GM18519 (cell line): ENCODE measurements around the gene MB21D2.
"Not testable (repeated sequence)": the region's sequence is repeated elsewhere in the genome, so short reads cannot be mapped to it uniquely, and the experiment has no call there.

ENCODE experiments used
- ATAC-seq: cut with Tn5 transposase; IDR thresholded peaks from one replicate; pipeline ENCODE4 v1.9.1; 2021; ENCODE audit warnings: mild to moderate bottlenecking, moderate library complexity; ENCODE audit not compliant: unreplicated experiment, low FRiP score

MB21D2 gene

DNA sequence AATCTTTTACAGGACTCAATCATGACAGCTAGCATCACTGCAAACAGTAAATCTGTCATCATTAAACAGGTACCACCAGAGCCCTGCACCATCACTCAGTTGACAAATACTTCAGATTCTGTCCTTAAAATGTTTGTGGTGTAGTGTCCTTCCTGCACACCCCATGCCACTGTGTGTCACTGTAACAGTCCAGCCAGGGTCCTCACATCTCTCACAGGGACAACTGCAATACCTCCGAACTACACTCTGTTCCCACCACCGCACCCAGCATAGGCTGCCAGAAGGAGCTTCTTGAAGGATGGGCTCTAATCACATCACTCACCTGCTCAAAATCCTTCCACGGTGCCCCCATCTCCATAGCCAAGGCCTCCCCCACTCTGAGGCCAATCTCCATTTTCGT lies 100.2 kb downstream of the MB21D2 start:
- ATAC-seq: no peak

DNA sequence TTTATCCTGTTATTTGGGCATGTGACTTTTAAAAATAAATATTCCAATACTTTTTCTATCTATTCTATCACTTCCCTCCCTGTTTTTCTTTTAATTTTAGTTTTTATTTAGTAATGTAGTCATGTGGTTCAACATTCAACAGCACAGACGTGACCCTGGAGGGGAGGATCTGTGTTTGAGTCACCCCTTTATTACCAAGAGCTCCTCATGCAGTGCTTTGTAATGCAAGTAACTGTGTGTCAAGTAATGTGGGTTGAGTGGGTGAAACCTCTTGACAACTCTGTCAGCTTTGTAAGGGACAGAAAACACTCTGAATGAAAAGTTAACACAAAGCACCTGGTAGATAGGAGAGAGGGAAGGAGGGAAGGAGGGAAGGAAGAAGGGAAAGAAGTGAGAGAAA lies 100.6 kb downstream of the MB21D2 start:
- ATAC-seq: no peak

DNA sequence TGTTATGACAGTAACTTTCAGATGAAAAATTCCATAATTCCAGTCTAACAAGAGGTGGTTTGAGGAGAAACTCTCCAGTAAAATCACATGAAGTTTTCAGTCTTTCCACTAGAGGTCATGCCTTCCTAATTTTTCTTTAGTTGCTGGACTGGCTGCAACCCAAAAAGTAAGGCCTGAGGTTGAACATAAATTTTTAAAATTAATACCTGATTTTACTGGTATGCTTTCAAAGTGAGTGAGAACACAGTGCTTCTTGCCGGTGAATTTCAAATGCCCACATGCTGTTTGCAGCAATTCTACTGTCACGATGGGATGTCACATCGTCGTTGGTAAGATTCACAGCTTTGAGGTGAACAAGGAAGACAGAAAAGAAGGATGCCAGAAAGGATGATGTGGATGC lies 101.3 kb downstream of the MB21D2 start:
- ATAC-seq: no peak

DNA sequence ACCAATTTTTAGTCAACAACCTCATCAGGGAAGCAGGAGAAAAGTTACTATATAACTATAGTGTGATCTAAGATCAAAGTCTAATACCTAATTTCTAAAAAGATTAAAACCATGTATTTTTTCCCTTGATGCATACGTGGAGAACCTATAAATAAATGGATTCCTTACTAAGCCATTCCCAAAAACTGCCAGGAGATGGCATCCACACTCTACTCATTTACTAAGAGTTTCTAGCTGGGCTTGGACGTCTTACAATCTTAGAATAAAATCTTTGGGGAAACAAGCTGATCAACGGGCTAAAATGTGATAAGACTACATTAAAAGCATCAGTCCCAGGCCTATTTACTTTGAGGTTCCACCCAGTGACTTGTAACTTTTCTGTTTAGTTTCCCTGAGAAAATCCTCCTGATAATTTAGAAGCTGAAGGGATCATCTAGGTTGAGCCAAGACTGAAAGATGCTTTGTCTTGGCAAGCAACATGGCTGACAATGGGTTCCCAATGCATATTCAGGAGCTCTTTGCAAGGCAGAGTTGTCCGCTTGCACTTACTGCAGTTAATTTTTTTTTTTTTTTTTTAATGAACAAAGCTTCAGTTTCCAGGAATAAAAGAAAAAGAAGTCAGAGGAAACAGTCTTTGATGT lies 104.8 kb downstream of the MB21D2 start:
- no peak for ATAC-seq

DNA sequence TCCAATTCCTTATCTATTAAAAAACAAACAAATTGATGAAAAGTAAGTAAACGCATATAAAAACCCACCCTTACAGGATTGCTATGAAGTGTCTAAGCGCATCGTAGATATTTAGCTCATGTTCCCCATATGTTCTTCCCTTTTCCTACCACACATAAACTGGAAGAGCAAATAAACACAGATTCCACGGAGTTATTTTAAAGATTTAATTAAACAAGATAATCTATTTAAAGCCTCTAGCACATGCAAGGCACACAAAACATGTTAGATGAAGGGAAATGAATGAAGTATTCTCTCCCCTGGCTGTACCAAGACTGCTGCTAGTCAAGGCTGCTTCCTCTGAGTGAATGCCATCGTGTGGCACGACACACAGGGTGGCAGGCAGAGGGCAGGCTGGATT lies 111.9 kb downstream of the MB21D2 start:
- ATAC-seq: no peak

DNA sequence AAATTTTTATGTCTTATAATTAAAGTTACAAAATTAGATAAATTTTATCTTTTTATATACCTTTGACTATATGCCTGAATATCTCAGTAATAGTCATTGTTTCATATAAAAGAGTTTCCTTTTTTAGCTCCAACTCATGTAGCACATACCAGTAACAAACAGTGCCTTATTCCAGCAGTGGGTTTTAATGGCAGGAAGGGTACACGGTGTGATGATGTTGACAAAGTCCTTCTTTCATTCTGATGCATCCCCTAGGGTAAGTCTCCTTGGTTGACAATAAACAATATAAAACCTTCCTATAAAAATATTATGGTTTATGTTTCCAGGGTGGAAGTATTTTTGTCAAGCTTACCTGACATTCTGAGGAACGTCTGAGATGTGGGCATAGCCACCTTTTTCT lies 113.2 kb downstream of the MB21D2 start:
- no peak for ATAC-seq

DNA sequence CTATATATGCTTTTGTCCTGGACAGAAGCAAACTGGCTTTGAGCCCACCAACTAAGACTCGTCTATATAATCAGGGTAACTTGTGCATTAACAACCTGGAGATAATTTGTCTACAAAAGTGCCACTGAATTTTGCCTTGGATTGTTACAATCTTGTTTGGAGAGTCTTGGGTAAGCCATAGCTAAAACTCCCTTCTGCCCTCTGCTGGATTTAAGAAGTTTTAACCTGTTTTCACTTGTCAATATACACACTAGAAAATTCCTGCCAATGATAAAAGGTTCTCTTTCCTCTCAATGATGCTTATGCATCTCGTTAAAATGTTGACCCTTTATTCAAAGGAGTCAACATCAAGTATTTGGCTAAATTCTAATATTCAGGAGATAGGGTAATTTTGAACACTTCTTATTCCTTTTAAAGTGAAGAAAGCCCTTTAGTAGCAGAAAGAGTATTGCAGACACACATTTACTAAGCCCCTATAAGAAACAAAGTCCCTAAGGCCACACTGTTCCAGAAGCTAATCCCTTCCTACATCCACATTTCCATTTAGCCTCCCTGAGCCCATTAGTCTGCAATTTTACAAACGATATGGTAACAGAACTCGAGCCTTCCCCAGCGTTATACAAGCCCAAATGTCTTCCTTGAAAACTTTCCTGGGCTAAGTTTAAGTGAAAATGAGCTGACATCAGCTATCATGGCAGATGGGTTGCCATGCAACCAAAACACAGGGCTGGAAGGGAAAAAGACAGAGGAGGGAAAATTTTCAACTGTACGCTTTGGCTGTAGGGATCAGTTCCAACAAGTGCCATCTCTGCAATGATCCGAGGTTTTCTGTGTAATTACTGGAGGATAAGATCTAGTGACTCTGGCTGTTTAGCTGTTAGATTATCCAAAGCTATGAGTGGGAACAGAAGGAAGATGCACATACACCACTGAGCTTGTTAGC lies 114.4 kb downstream of the MB21D2 start:
- ATAC-seq: no peak

DNA sequence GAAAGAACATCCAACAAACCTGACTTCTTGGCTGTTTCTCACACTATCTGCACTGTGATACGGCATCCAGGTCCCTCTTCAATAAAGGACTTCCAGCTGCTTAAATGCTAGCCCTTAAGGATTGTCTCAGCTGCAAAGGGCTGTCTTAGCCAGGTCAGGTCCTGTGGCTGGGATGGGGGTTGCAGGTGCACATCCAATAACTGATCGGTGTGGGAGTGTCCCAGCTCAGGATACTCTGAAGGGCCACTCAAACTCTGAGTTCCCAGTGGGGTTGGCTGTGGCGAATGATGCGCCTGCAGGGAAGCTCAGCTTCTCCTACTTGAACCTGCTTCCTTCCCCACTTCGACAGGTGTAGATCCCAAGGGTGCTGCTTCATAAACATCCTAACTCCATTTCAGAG lies 115.7 kb downstream of the MB21D2 start:
- ATAC-seq: no peak

DNA sequence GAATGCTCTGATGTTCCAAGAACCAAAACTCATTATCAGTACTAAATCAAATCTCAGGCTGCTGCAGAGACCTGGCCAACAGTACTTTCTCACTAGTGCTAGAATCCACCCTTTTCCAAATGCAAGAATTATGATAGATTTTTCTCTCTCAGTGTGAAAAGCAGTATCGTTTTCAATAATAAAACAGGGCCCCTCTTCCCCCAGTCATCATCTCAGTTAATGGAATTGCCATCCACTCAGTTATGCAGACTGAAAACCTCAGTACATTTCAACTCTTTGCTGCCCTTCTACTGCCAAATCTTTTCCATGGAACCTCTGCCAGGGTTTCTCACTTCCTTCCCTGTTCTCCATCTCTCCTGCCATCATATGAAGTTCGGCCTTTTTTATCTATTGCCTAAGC lies 117.9 kb downstream of the MB21D2 start:
- no peak for ATAC-seq

DNA sequence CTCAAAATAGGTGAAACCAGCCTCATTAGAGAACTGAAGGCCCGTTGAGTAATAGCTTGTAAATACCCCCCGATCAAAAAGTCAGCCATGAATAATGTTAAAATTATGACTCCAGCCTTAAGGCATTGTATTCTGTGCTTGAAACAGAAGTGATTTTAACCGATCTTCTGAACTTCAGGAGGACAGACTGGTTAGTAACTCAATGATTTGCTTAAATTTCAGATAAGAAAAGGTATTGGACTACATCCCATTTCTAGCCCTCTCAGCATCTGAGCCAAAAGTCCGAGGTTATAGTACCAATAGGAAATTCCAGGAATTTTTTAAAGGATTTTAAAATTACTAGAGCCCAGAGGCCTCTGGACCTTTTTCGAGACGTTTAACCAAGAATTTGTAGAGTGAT lies 122.6 kb downstream of the MB21D2 start:
- no peak for ATAC-seq

DNA sequence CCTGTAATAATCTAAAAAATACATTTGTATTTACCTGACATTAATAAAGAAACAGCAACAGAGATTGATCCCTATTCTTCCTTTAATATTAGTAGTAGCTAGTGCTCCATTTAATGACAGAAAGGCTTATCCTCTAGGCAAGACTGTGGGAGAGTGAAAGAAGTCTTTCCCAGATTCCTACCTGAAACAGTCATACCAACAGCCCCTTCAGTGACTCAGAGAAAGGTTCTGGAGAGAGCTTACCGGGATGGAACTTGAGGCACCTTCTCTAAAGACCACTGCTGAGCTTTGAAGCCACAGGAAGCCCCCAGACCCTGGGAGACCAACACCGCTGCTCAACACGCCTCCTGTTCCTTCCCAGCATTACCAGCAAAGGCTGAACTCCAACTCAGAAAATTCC lies 123.4 kb downstream of the MB21D2 start:
- no peak for ATAC-seq

DNA sequence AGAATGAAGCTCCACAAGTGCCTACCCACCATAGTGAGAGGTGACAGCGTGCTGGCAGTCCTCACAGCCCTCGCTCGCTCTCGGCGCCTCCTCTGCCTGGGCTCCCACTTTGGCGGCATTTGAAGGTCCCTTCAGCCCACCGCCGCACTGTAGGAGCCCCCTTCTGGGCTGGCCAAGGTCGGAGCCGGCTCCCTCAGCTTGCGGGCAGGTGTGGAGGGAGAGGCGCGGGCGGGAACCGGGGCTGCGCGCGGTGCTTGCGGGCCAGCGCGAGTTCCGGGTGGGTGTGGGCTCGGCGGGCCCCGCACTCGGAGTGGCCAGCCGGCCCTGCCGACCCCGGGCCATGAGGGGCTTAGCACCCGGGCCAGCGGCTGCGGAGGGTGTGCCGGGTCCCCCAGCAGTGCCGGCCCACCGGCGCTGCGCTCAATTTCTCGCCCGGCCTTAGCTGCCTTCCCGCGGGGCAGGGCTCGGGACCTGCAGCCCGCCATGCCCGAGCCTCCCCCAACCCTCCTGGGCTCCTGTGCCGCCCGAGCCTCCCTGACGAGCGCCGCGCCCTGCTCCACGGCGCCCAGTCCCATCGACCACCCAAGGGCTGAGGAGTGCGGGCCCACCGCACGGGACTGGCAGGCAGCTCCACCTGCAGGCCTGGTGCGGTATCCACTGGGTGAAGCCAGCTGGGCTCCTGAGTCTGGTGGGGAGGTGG lies 128.7 kb downstream of the MB21D2 start:
- not testable (repeated sequence) for ATAC-seq

DNA sequence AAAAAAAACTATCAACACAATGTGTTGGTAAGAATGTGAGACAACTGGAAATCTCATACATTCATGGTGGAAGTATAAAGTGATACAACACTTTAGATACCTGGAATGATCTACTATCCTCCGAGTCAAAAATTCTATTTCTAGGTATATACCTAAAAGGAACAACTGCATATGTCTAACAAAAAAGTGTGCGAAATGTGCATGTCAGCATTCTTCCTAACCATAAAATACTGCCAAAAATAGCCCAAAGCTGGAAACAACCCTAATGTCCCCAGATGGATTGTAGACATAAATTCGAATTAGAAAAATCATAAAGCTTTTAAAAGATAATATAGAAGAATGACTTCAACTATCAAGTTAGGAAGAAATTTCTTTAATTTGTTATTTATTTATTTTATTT lies 139.1 kb downstream of the MB21D2 start:
- no peak for ATAC-seq

DNA sequence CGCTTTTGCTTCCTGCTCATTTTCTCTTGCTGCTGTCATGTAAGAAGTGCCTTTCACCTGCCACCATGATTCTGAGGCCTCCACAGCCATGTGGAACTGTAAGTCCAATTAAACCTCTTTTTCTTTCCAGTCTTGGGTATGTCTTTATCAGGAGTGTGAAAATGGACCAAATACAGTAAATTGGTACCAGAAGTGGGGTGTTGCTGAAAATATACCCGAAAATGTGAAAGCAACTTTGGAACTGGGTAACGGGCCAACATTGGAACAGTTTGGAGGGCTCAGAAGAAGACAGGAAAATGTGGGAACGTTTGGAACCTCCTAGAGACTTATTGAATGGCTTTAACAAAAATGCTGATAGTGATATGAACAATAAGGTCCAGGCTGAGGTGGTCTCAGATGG lies 143.3 kb downstream of the MB21D2 start:
- not testable (repeated sequence) for ATAC-seq

DNA sequence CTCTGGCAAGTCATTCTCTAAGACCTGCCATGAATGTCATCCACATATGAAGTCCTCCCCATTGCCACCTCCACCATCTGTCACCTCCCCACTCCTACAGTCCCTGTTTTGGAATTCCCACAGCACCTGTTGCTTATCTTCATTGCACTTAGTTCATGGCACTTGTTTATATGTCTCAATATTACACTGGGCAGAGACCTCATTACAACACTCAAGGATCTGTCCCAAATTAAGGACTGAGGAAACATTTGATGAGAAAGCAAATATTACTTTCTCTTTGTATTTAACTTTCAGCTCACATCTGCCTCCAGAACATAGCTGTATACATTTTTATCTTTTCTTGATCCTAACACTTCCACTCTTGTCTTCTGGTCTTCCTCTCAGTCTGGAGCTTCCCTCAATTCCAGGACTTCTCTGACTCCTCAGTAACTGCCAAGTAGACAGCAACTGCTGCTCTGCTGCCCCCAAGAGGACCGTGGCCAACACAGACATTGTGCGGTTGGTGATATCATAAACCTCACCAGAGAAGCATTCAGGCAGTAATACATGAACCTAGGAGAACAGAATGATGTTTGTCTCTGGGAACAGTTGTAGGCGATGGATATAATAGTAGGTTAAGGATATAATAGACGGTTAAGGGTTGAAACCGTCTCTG lies 145.3 kb downstream of the MB21D2 start:
- ATAC-seq: no peak

DNA sequence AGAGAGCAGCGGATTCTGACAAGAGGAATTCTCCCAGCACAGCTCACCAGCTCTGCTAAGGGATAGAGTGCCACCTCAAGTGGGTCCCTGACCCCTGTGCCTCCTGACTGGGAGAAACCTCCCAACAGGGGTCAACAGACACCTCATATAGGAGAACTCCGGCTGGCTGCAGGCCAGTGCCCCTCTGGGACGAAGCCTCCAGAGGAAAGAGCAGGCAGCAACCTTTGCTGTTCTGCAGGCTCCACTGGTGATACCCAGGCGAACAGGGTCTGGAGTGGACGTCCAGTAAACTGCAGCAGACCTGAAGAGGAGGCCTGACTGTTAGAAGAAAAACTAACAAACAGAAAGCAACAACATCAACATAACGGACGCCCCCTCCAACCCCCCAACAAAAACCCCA lies 159.0 kb downstream of the MB21D2 start:
- no peak for ATAC-seq

DNA sequence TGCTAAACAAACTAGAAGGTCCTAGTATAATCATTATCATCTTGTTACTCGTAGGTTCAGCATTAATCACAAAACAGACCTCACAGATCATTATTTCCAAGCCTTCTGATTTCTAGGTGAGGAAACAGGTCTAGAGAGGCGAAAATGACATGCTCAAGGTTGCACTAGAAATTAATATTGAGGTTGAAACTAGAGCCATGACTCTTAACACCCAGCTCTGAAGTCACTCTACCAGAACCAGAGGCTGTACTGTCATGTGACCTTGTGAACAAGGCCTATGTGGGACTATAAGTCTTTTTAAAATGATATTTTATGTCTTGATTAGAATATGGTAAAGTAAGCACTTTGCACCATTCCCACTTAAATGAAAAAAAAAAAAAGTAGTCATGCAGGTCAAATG lies 166.5 kb downstream of the MB21D2 start:
- no peak for ATAC-seq

DNA sequence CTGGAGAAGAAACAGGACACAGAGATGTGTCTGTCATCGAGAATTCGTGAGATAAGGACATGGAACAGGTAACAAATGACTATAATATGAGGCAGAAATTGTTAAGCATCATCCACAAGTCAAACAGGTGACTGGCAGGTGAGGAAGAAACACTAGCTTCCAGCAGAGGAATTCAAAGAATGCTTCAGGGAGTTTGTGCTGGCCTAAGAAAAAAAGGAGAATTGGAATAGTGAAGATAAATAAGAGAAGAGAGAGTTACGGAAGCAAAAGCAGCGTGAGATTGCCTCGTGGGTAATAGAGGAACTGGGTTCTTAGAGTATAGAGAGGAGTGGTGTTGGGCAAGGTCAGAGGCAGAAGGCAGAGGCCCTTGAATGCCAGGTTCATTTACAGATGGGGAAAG lies 167.5 kb downstream of the MB21D2 start:
- no peak for ATAC-seq

DNA sequence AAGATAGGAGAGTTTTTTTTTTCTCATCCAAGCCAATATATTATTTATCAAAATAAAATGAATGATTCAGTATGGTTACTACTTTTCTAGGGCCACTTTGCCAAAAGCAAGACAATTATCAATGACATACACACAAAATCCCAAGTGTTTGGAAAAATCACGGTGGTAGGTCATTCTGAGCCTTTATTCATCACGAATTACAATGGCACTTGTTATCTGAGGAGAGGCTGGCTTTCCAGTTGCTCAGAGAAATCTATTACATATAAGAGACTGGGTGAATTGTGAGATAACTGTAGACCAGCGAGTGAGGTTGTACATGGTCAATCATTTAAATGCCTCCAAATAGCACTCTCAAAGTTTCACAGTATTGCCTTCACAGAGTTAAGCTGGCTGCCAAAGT lies 169.9 kb downstream of the MB21D2 start:
- ATAC-seq: no peak

DNA sequence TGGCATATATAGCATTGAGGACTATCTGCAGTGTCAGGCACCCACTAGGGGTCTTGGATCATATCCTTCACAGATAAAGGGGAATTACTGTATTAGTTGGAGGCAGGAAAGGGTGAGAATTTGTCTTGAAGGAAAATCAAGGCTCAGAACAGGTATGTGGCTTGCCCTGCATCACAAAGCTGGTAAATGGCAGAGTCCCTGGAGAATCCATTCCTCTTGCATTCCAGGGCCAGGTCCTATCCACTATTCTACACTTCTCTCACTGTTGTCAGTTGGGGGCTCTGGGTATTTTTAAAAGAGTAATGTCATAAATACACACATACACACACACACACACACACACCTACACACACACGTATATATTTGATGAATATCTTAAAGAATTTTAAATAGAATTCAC lies 170.5 kb downstream of the MB21D2 start:
- ATAC-seq: no peak
